Neural progenitor cell (in vitro differentiated cells): ENCODE data around the gene MPPE1.
"Not testable (repeated sequence)": the region's sequence is repeated elsewhere in the genome, so short reads cannot be mapped to it uniquely, and the experiment has no call there.

Experiments
- EZH2 ChIP-seq: fragments of 200-600 bp; sonication (generic); IDR thresholded peaks from 2 replicates; pipeline ENCODE4 v1.6.1; 2017; ENCODE audit warnings: antibody characterized with exemption, mild to moderate bottlenecking, moderate library complexity
- EZH2phosphoT487 ChIP-seq: fragments of 200-600 bp; sonication (generic); IDR thresholded peaks from 2 replicates; pipeline ENCODE4 v1.6.1; 2017; ENCODE audit warnings: antibody characterized with exemption
- TF ChIP-seq, protein P1 (sequence below): fragments of 200-600 bp; sonication (generic); IDR thresholded peaks from 2 replicates; pipeline ENCODE4 v1.5.1; 2017; ENCODE audit warnings: antibody characterized with exemption, mild to moderate bottlenecking

- not testable (repeated sequence) for TF ChIP-seq EZH2phosphoT487, EZH2
- TF ChIP-seq, protein P1, sequence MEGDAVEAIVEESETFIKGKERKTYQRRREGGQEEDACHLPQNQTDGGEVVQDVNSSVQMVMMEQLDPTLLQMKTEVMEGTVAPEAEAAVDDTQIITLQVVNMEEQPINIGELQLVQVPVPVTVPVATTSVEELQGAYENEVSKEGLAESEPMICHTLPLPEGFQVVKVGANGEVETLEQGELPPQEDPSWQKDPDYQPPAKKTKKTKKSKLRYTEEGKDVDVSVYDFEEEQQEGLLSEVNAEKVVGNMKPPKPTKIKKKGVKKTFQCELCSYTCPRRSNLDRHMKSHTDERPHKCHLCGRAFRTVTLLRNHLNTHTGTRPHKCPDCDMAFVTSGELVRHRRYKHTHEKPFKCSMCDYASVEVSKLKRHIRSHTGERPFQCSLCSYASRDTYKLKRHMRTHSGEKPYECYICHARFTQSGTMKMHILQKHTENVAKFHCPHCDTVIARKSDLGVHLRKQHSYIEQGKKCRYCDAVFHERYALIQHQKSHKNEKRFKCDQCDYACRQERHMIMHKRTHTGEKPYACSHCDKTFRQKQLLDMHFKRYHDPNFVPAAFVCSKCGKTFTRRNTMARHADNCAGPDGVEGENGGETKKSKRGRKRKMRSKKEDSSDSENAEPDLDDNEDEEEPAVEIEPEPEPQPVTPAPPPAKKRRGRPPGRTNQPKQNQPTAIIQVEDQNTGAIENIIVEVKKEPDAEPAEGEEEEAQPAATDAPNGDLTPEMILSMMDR: not testable (repeated sequence)
Measured at GRCh38 chr18:11919522-11919921, 11.4 kb upstream of the MPPE1 start.
